Thyroid gland (tissue), 4 donors: ENCODE data around the gene CHMP2A.

Experiments used
- POLR2A ChIP-seq, 2 donors: fragments of 450-650 bp; IDR thresholded peaks; one replicate each; pipeline ENCODE4 v1.6.1; 2017; ENCODE audit warnings: antibody characterized with exemption in 2 of 2, mild to moderate bottlenecking in 2 of 2, moderate library complexity in 1 of 2
- TF ChIP-seq, protein P1 (sequence below), 6 experiments: fragments of 200-600 bp in 3 of 6; fragments of 450-650 bp in 3 of 6; sonication (generic) in 3 of 6; IDR thresholded peaks; one replicate each; pipeline ENCODE4 v1.5.1; 2016 to 2019; ENCODE audit warnings: antibody characterized with exemption in 6 of 6, mild to moderate bottlenecking in 2 of 6, inconsistent platforms in 1 of 6, moderate library complexity in 1 of 6

DNA sequence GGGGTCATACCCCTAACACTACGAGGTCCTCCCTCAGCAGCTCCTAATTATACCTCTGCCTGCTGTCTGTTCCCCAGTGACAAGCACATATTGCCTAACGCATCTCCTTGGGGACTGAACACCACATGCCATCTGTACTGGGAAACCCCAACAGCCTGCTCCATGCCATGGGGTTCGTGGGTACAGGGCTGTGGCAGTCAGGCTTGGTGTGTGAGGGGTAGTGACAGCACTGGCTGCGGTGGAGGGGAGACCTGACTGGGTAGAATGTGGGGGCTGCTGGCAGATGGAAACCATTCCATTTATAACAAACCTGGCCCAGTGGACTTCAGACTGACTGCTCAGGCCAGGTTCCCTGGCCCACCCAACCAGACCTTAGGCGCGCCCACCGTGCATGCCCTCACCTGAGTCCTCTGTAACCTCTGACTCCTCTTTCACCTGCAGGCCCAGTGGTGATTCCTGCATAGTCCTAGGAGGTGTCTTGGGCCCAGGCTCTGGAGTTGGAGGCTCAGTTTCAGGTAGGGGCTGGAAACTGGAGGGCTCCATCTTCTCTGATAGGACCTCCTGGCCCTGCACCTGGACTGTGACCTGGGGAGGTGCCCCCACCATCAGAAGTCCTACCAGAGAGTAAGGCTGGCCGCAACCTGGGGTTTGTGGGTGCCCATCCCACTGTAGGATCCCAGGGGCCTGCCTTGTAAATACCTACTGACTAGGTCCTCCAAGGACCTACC is 15.2 kb upstream of the CHMP2A start:
- no peak for TF ChIP-seq POLR2A (IDR thresholded peaks at IDR 0.05)
- TF ChIP-seq, protein P1, sequence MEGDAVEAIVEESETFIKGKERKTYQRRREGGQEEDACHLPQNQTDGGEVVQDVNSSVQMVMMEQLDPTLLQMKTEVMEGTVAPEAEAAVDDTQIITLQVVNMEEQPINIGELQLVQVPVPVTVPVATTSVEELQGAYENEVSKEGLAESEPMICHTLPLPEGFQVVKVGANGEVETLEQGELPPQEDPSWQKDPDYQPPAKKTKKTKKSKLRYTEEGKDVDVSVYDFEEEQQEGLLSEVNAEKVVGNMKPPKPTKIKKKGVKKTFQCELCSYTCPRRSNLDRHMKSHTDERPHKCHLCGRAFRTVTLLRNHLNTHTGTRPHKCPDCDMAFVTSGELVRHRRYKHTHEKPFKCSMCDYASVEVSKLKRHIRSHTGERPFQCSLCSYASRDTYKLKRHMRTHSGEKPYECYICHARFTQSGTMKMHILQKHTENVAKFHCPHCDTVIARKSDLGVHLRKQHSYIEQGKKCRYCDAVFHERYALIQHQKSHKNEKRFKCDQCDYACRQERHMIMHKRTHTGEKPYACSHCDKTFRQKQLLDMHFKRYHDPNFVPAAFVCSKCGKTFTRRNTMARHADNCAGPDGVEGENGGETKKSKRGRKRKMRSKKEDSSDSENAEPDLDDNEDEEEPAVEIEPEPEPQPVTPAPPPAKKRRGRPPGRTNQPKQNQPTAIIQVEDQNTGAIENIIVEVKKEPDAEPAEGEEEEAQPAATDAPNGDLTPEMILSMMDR (IDR thresholded peaks at IDR 0.05) = no peak
